Measurements from ENCODE around the gene RASGRP3.

The RASGRP3 gene

GRCh38 chr2:33512112-33512511, 35.7 kb downstream of the RASGRP3 start:
- H3K9me3 ChIP-seq (ENCODE audit: severe bottlenecking): no peaks in the 10 kb centered on the region
- H3K36me3 ChIP-seq: no peaks in the 10 kb centered on the region
- H3K4me3 ChIP-seq (ENCODE audit: low read depth, low read length): no peak overlapping the region
- no peaks in the 10 kb centered on the region for H3K27me3 ChIP-seq (ENCODE audit: insufficient read depth, low read depth, severe bottlenecking)
- TF ChIP-seq CTCF (IDR thresholded peaks at IDR 0.05; ENCODE audit: low read depth, low read length): no peak
- no peak overlapping the region for H3K27ac ChIP-seq
- DNase-seq: no peak

GRCh38 chr2:33513480-33513879, 37.0 kb downstream of the RASGRP3 start:
- Histone ChIP-seq H3K4me3 (ENCODE audit: low read depth, low read length) (no peak overlapping the region), H3K36me3 (no peaks in the 10 kb centered on the region), H3K27me3 (ENCODE audit: insufficient read depth, low read depth, severe bottlenecking) (no peaks in the 10 kb centered on the region), H3K9me3 (ENCODE audit: severe bottlenecking) (no peaks in the 10 kb centered on the region), H3K27ac (no peak overlapping the region)
- no peak for TF ChIP-seq CTCF (IDR thresholded peaks at IDR 0.05; ENCODE audit: low read depth, low read length)
- no peak for DNase-seq

GRCh38 chr2:33516456-33516995, 40.1 kb downstream of the RASGRP3 start:
- H3K36me3 ChIP-seq: no peaks in the 10 kb centered on the region
- no peak for DNase-seq
- H3K9me3 ChIP-seq (ENCODE audit: severe bottlenecking): no peaks in the 10 kb centered on the region
- TF ChIP-seq CTCF (IDR thresholded peaks at IDR 0.05; ENCODE audit: low read depth, low read length): no peak
- no peak overlapping the region for H3K4me3 ChIP-seq (ENCODE audit: low read depth, low read length)
- no peaks in the 10 kb centered on the region for H3K27me3 ChIP-seq (ENCODE audit: insufficient read depth, low read depth, severe bottlenecking)
- H3K27ac ChIP-seq: no peak overlapping the region

GRCh38 chr2:33518200-33518599, 41.8 kb downstream of the RASGRP3 start:
- no peak overlapping the region for H3K27ac ChIP-seq
- no peaks in the 10 kb centered on the region for H3K9me3 ChIP-seq (ENCODE audit: severe bottlenecking)
- H3K27me3 ChIP-seq (ENCODE audit: insufficient read depth, low read depth, severe bottlenecking): no peaks in the 10 kb centered on the region
- H3K36me3 ChIP-seq: no peaks in the 10 kb centered on the region
- no peak overlapping the region for H3K4me3 ChIP-seq (ENCODE audit: low read depth, low read length)
- DNase-seq: no peak
- no peak for TF ChIP-seq CTCF (IDR thresholded peaks at IDR 0.05; ENCODE audit: low read depth, low read length)

- Histone ChIP-seq H3K4me3 (ENCODE audit: low read depth, low read length) (no peak overlapping the region), H3K36me3 (no peaks in the 10 kb centered on the region), H3K27me3 (ENCODE audit: insufficient read depth, low read depth, severe bottlenecking) (no peaks in the 10 kb centered on the region), H3K27ac (no peak overlapping the region), H3K9me3 (ENCODE audit: severe bottlenecking) (no peaks in the 10 kb centered on the region)
- TF ChIP-seq CTCF (IDR thresholded peaks at IDR 0.05; ENCODE audit: low read depth, low read length): no peak
- no peak for DNase-seq
Observed at GRCh38 chr2:33518929-33519328, 42.5 kb downstream of the RASGRP3 start.

- H3K27ac ChIP-seq: no peak overlapping the region
- no peak for DNase-seq
- H3K36me3 ChIP-seq: no peaks in the 10 kb centered on the region
- TF ChIP-seq CTCF (IDR thresholded peaks at IDR 0.05; ENCODE audit: low read depth, low read length): no peak
- H3K9me3 ChIP-seq (ENCODE audit: severe bottlenecking): no peaks in the 10 kb centered on the region
- H3K4me3 ChIP-seq (ENCODE audit: low read depth, low read length): no peak overlapping the region
- no peaks in the 10 kb centered on the region for H3K27me3 ChIP-seq (ENCODE audit: insufficient read depth, low read depth, severe bottlenecking)
Observed at GRCh38 chr2:33521791-33522281, 45.4 kb downstream of the RASGRP3 start.
